Endothelial cell of umbilical vein (primary cell): ENCODE measurements around the gene NFS1. TPM values are rescaled to one million over a fixed set of nuclear protein-coding genes. Genes with fewer than 3 reads are reported as not detected.
A peak's percentile ranks its signal among the peaks of the same experiment; 100 is the strongest.

Source experiments
- BruUV-seq: library from RNA; stranded (reverse); fragments of 400-500 nt; replicated peaks from 2 replicates; lab custom pipeline; 2021; lab: Mats Ljungman, UMichigan
- CTCF ChIA-PET: fragments of 300-600, 350-600 bp; sonication (Branson Sonifier 250); formaldehyde crosslinking; loops from one replicate; lab custom pipeline; 2021; ENCODE audit warnings: antibody characterized with exemption, inconsistent platforms; lab: Charles Lee
- POLR2A ChIA-PET: fragments of 300-600, 350-600 bp; sonication (Branson Sonifier 250); formaldehyde crosslinking; loops from one replicate; lab custom pipeline; 2021; ENCODE audit warnings: antibody characterized with exemption, inconsistent platforms; lab: Charles Lee
- DNase-seq: peaks from one replicate; pipeline ENCODE4 v3.0.0-alpha.2; 2011; ENCODE audit warnings: low read depth, low spot score
- FAIRE-seq: peaks from 2 replicates; lab custom pipeline; 2011; peaks lifted over from hg19 to GRCh38; lab: Jason Lieb, UNC
- H2AFZ ChIP-seq: 2 replicates; pipeline ENCODE4 v1.6.0; 2012; ENCODE audit warnings: low read depth, low read length, control low read depth, inconsistent platforms
- H3K27ac ChIP-seq: 2 replicates; pipeline ENCODE4 v1.5.1; 2011; ENCODE audit warnings: low read depth, mild to moderate bottlenecking, control low read depth, low read length, moderate library complexity; ENCODE audit not compliant: insufficient read depth
- H3K27me3 ChIP-seq, 2 experiments: 2 replicates each; pipeline versions ENCODE4 v1.6.0 to v1.6.1; 2011; ENCODE audit warnings: low read length in 2 of 2, mixed read lengths in 1 of 2; ENCODE audit not compliant: control insufficient read depth in 2 of 2, insufficient read depth in 2 of 2
- H3K36me3 ChIP-seq, 2 experiments: 2 replicates in 1 of 2; 3 replicates in 1 of 2; pipeline ENCODE4 v1.5.1; 2011; ENCODE audit warnings: low read length in 2 of 2, mild to moderate bottlenecking in 1 of 2, moderate library complexity in 1 of 2; ENCODE audit not compliant: control insufficient read depth in 2 of 2, insufficient read depth in 2 of 2; ENCODE audit errors: extremely low read depth in 1 of 2
- H3K4me1 ChIP-seq: 3 replicates; pipeline ENCODE4 v1.5.1; 2011; ENCODE audit warnings: mild to moderate bottlenecking, low read length; ENCODE audit not compliant: control insufficient read depth, insufficient read depth; ENCODE audit errors: extremely low read depth
- H3K4me2 ChIP-seq: 2 replicates; pipeline ENCODE4 v1.6.1; 2011; ENCODE audit warnings: low read length, control low read depth, mixed read lengths; ENCODE audit not compliant: insufficient read depth
- H3K4me3 ChIP-seq, 3 experiments: fragments of 200-600 bp in 1 of 3; sonication (generic), shearing (Covaris generic) in 1 of 3; replicated peaks in 1 of 3; 2 replicates each; pipeline ENCODE4 v1.5.1; 2011 to 2016; ENCODE audit warnings: control low read depth in 3 of 3, low read length in 3 of 3, mild to moderate bottlenecking in 2 of 3, inconsistent platforms in 1 of 3, low read depth in 1 of 3, moderate library complexity in 1 of 3; ENCODE audit not compliant: insufficient read depth in 1 of 3
- H3K79me2 ChIP-seq: 2 replicates; pipeline ENCODE4 v1.6.0; 2012; ENCODE audit warnings: low read length, inconsistent platforms; ENCODE audit not compliant: control insufficient read depth, insufficient read depth
- H3K9ac ChIP-seq: replicated peaks from 2 replicates; pipeline ENCODE3; 2011; ENCODE audit warnings: low read length, control low read depth; ENCODE audit not compliant: insufficient read depth; ENCODE audit errors: extremely low read depth
- H3K9me1 ChIP-seq: replicated peaks from 3 replicates; pipeline ENCODE4 v1.6.0; 2011; ENCODE audit warnings: mild to moderate bottlenecking, low read length; ENCODE audit not compliant: control insufficient read depth, insufficient read depth; ENCODE audit errors: extremely low read depth
- H3K9me3 ChIP-seq: replicated peaks from 2 replicates; pipeline ENCODE4 v1.5.1; 2012; ENCODE audit warnings: low read length, inconsistent platforms; ENCODE audit not compliant: control insufficient read depth, insufficient read depth
- H4K20me1 ChIP-seq: replicated peaks from 2 replicates; pipeline ENCODE3; 2011; ENCODE audit warnings: mild to moderate bottlenecking, low read length; ENCODE audit not compliant: control insufficient read depth, insufficient read depth; ENCODE audit errors: extremely low read depth
- CTCF ChIP-seq, 2 donors: IDR thresholded peaks; 1 replicate in 1 of 2; 2 replicates in 1 of 2; pipeline ENCODE4 v1.5.1; 2011; ENCODE audit warnings: low read length in 2 of 2, mild to moderate bottlenecking in 2 of 2, moderate library complexity in 2 of 2, control low read depth in 1 of 2, inconsistent platforms in 1 of 2, low read depth in 1 of 2; ENCODE audit not compliant: insufficient read depth in 1 of 2; ENCODE audit errors: extremely low read depth in 1 of 2
- EZH2 ChIP-seq: IDR thresholded peaks from 2 replicates; pipeline ENCODE4 v1.6.1; 2012; ENCODE audit warnings: borderline replicate concordance, low read depth, mild to moderate bottlenecking, moderate library complexity, low read length, inconsistent platforms; ENCODE audit not compliant: severe bottlenecking
- FOS ChIP-seq: IDR thresholded peaks from 2 replicates; pipeline ENCODE4 v1.6.1; 2011; ENCODE audit warnings: mild to moderate bottlenecking, low read length, moderate library complexity, borderline replicate concordance; ENCODE audit not compliant: insufficient read depth
- GATA2 ChIP-seq: IDR thresholded peaks from 2 replicates; pipeline ENCODE4 v1.7.0; 2011; ENCODE audit warnings: low read depth, mild to moderate bottlenecking, moderate library complexity, mixed read lengths, low read length; ENCODE audit not compliant: insufficient read length, insufficient read depth
- JUN ChIP-seq: IDR thresholded peaks from 2 replicates; pipeline ENCODE4 v1.6.1; 2011; ENCODE audit warnings: borderline replicate concordance, low read depth; ENCODE audit not compliant: insufficient read length, insufficient read depth
- MAX ChIP-seq: IDR thresholded peaks from 2 replicates; pipeline ENCODE4 v1.6.1; 2011; ENCODE audit not compliant: insufficient read depth, insufficient read length
- MYC ChIP-seq: IDR thresholded peaks from one replicate; pipeline ENCODE4 v1.6.1; 2011; ENCODE audit warnings: mild to moderate bottlenecking, low read depth, low read length
- POLR2A ChIP-seq: IDR thresholded peaks from 2 replicates; pipeline ENCODE4 v1.6.1; 2012; ENCODE audit warnings: low read depth, mild to moderate bottlenecking, control low read depth, low read length
- POLR2AphosphoS5 ChIP-seq: IDR thresholded peaks from 2 replicates; pipeline ENCODE4 v1.6.1; 2012; ENCODE audit warnings: low read depth, mild to moderate bottlenecking, control low read depth, low read length, moderate library complexity; ENCODE audit not compliant: insufficient read depth
- dilution Hi-C: fragments of 300-500 bp; cut with MboI; formaldehyde crosslinking; loops from one replicate; pipeline ENCODE4 v1.15.0; 2019; ENCODE audit warnings: low sequenced_read_pairs; ENCODE audit not compliant: extremely low pct_ligation_motif_present
- intact Hi-C: fragments of 100-400 bp; cut with micrococcal nuclease; formaldehyde crosslinking; loops from one replicate; pipeline ENCODE4 v1.10.0; 2022
- polyA plus RNA-seq, 4 experiments: library from polyadenylated mRNA; depleted of rRNA in 3 of 4; stranded (reverse) in 3 of 4; unstranded in 1 of 4; fragments of >200 nt; gene quantifications; 2 replicates each; pipeline versions ENCODE4 v1.2.1 to v1.2.3, GENCODE V29; 2011 to 2012; ENCODE audit warnings: missing spikeins in 1 of 4
- total RNA-seq: library from RNA; stranded (reverse); gene quantifications from 2 replicates; pipeline ENCODE4 v1.2.3, GENCODE V29; 2021

Gene NFS1
- total and polyA plus RNA-seq, 2 donors (not counting 3 experiments of a cell fraction or from before 2014, with no cell fraction given) = 25.1 to 28.4 TPM

GRCh38 chr20:35648836-35649235 lies 50.3 kb downstream of the NFS1 start:
- dilution Hi-C loops = no loop called here
- intact Hi-C loops = no loop called here
- no peak overlapping the region for H3K4me3 ChIP-seq
- no peak overlapping the region for H3K4me2 ChIP-seq
- BruUV-seq = no TSS peak
- H3K9ac ChIP-seq = no peak overlapping the region
- no peak overlapping the region for H2AFZ ChIP-seq
- peaks cover 8 to 10% of the 10 kb centered on the region in 2 experiments for H3K36me3 ChIP-seq
- TF ChIP-seq POLR2AphosphoS5 (no peak), EZH2 (no peak), MYC (no peak), GATA2 (no peak)
- DNase-seq (peak; percentile 20), FAIRE-seq (no peak)
- H3K27me3 ChIP-seq = no peaks in the 10 kb centered on the region
- peaks cover 7% of the 10 kb centered on the region for H4K20me1 ChIP-seq
- H3K9me3 ChIP-seq = no peaks in the 10 kb centered on the region
- peaks cover 81% of the 10 kb centered on the region for H3K79me2 ChIP-seq
- ChIA-PET CTCF (interaction anchor here (0.6 to 1.0 kb wide), 2 partner anchors 12 to 186 kb away, joined by 3 read pairs; no protein-coding TSS in a partner anchor), POLR2A (no interaction called here)
- no peaks in the 10 kb centered on the region for H3K9me1 ChIP-seq
- no peak overlapping the region for H3K27ac ChIP-seq
- H3K4me1 ChIP-seq = no peaks in the 10 kb centered on the region

DNA sequence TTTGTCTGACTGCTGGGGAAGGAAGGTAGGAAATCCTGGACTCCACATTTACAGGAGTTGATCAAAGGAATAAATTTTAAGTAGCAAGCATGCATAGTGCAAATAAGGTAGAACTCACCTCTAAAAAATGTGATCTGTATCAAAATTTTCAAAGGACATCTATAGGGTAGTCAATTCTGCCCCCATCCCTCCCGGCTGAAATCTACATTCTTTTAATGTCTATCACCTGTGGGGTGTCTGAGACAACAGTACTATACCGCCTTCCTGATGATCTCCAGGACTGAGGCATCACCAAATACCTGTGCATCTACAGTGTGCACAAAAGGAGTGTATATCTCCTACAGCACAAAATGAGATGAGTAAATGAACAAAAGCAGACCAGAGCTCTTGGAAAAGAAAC lies 54.3 kb downstream of the NFS1 start:
- ChIA-PET POLR2A (no interaction called here), CTCF (no interaction called here)
- H4K20me1 ChIP-seq = peaks cover 3% of the 10 kb centered on the region
- DNase-seq (no peak), FAIRE-seq (no peak)
- peaks cover 63% of the 10 kb centered on the region for H3K79me2 ChIP-seq
- H3K27me3 ChIP-seq = no peaks in the 10 kb centered on the region
- no peak overlapping the region for H3K27ac ChIP-seq
- H3K36me3 ChIP-seq = peaks cover 0 to 3% of the 10 kb centered on the region in 2 experiments
- no peak overlapping the region for H2AFZ ChIP-seq
- H3K9me1 ChIP-seq = no peaks in the 10 kb centered on the region
- intact Hi-C loops = no loop called here
- no peak overlapping the region for H3K9ac ChIP-seq
- H3K4me3 ChIP-seq = no peak overlapping the region
- TF ChIP-seq EZH2 (no peak), GATA2 (no peak), POLR2AphosphoS5 (no peak), MYC (no peak), CTCF (IDR thresholded peaks at IDR 0.05; ENCODE audit: extremely low read depth in 1 of 2, insufficient read depth in 1 of 2, low read depth in 1 of 2, low read length in 2 of 2) (no peak), JUN (no peak), POLR2A (no peak), FOS (no peak), MAX (no peak)
- dilution Hi-C loops = no loop called here
- no TSS peak for BruUV-seq
- no peak overlapping the region for H3K4me2 ChIP-seq
- H3K4me1 ChIP-seq = no peaks in the 10 kb centered on the region
- no peaks in the 10 kb centered on the region for H3K9me3 ChIP-seq
